GM12801 (cell line): ENCODE results near the gene TBC1D10A.

Experiments used
- CTCF ChIP-seq: IDR thresholded peaks from one replicate; pipeline ENCODE4 v1.5.1; 2011; ENCODE audit warnings: control low read depth; ENCODE audit not compliant: insufficient read length; ENCODE audit errors: extremely low read depth

The TBC1D10A gene

GRCh38 chr22:30307041-30307574 is 19.6 kb downstream of the TBC1D10A start:
- TF ChIP-seq CTCF = no peak

GRCh38 chr22:30306627-30307011 is 20.1 kb downstream of the TBC1D10A start:
- no peak for TF ChIP-seq CTCF

GRCh38 chr22:30305906-30306626 is 20.7 kb downstream of the TBC1D10A start:
- no peak for TF ChIP-seq CTCF

GRCh38 chr22:30305519-30305905 is 21.2 kb downstream of the TBC1D10A start:
- no peak for TF ChIP-seq CTCF

- TF ChIP-seq CTCF = no peak
Observed at GRCh38 chr22:30304495-30305244, 22.1 kb downstream of the TBC1D10A start.

DNA sequence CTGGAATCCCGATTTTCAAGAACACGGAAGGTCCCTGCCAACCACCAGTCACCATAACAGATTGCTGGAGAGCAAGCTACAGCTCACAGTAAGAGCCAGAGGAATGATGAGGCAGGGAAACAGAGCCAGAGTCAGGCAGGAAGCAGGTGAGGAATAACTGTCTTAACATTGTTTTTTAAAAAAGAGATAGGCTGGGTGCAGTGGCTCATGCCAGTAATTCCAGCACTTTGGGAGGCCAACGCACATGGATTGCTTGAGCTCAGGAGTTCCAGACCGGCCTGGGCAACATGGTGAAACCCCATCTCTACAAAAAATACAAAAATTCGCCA is 24.0 kb downstream of the TBC1D10A start:
- TF ChIP-seq CTCF = no peak

DNA sequence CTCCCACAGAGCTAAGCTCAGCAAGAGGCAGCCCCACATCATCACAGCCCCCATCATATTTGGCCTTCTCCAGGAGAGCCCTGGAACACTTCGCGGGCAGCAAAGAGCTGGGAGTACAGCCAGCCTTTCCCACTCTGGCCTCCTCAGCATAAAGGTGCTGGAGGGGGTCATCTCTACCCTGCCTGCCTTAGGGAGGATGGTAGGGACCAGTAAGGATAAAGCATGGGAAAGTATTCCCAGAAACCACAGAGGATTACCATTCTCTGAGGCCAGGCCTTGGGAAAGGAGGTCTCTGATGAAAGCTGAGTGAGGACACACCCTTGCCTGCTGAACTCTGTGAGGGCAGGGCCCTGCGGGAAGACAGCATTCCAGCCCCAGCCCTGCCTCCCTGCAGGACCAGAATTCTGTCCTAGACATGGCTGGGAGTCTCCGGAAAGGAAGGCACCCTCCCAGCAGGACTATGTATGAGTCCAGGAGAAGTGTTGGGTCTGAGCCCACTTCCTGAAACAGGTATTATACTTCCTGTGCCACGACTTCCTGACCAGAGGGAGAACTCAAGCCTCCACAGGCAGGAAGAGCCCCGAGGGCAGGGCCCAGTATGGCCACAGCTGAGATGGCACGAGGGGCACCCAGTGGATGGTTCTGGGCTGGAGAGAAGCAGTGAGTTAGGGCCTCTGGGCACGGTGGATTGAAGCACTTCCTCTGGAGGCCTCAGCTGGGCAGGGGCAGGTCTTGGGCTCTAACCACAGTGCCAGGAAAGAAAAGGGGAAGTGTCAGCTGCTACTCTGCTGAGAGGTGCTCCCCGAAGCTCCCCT is 24.5 kb downstream of the TBC1D10A start:
- no peak for TF ChIP-seq CTCF
